B cell (primary cell): ENCODE data around the gene PRKN. TPM values are rescaled to one million over a fixed set of nuclear protein-coding genes. Genes with fewer than 3 reads are reported as not detected.

Experiments
- ATAC-seq: fragments of 200-7000 bp; cut with Tn5 transposase; one replicate; pipeline ENCODE4 v1.10.0; 2021; ENCODE audit warnings: low read depth, mild to moderate bottlenecking, moderate number of reproducible peaks, moderate library complexity
- CTCF ChIA-PET: fragments of 350-600 bp; sonication (Branson Sonifier 250); formaldehyde crosslinking; loops from one replicate; lab custom pipeline; 2021; ENCODE audit warnings: antibody characterized with exemption, inconsistent platforms; lab: Charles Lee
- POLR2A ChIA-PET: fragments of 350-600 bp; sonication (Branson Sonifier 250); formaldehyde crosslinking; loops from one replicate; lab custom pipeline; 2021; ENCODE audit warnings: antibody characterized with exemption; lab: Charles Lee
- DNase-seq: peaks from one replicate; pipeline ENCODE4 v3.0.0; 2013
- H2AFZ ChIP-seq: 2 replicates; pipeline ENCODE4 v1.6.1; 2012; ENCODE audit warnings: mild to moderate bottlenecking, low read depth, low read length; ENCODE audit not compliant: insufficient read depth, poor library complexity, severe bottlenecking
- H3K27ac ChIP-seq, 2 donors: 1 replicate in 1 of 2; 2 replicates in 1 of 2; pipeline ENCODE4 v1.5.1; 2012 to 2013; ENCODE audit warnings: low read length in 2 of 2, mild to moderate bottlenecking in 2 of 2, moderate library complexity in 1 of 2
- H3K27me3 ChIP-seq, 4 experiments: fragments of 200-600 bp in 1 of 4; sonication (generic) in 1 of 4; replicated peaks in 1 of 4; 1 replicate in 2 of 4; 2 replicates in 2 of 4; pipeline versions ENCODE4 v1.6.1 to v1.7.0; 2013 to 2016; ENCODE audit warnings: low read length in 3 of 4, mild to moderate bottlenecking in 2 of 4, mixed read lengths in 1 of 4, moderate library complexity in 1 of 4; ENCODE audit not compliant: insufficient read depth in 4 of 4, control insufficient read depth in 3 of 4; ENCODE audit errors: control extremely low read depth in 1 of 4
- H3K36me3 ChIP-seq, 2 experiments: replicated peaks in 1 of 2; 1 replicate in 1 of 2; 2 replicates in 1 of 2; pipeline versions ENCODE4 v1.6.1 to v1.7.1; 2013; ENCODE audit warnings: low read length in 1 of 2; ENCODE audit not compliant: insufficient read depth in 2 of 2, control insufficient read depth in 1 of 2; ENCODE audit errors: control extremely low read depth in 1 of 2, extremely low read depth in 1 of 2
- H3K4me1 ChIP-seq, 2 donors: fragments of 200-600 bp in 1 of 2; sonication (generic) in 1 of 2; 1 replicate in 1 of 2; 2 replicates in 1 of 2; pipeline versions ENCODE4 v1.5.1 to v1.6.1; 2013 to 2017; ENCODE audit warnings: low read length in 2 of 2; ENCODE audit not compliant: control insufficient read depth in 2 of 2, insufficient read depth in 2 of 2
- H3K4me2 ChIP-seq: replicated peaks from 2 replicates; pipeline ENCODE3; 2012; ENCODE audit warnings: mild to moderate bottlenecking, low read depth, low read length; ENCODE audit not compliant: poor library complexity, severe bottlenecking
- H3K4me3 ChIP-seq, 5 experiments: fragments of 200-600 bp in 1 of 5; sonication (generic) in 1 of 5; 1 replicate in 3 of 5; 2 replicates in 2 of 5; pipeline versions ENCODE4 v1.5.1 to v1.7.0; 2011 to 2016; ENCODE audit warnings: low read length in 4 of 5, mild to moderate bottlenecking in 4 of 5, low read depth in 2 of 5, control low read depth in 1 of 5, moderate library complexity in 1 of 5; ENCODE audit not compliant: insufficient read depth in 1 of 5; ENCODE audit errors: control extremely low read depth in 1 of 5, extremely low read depth in 1 of 5
- H3K79me2 ChIP-seq: fragments of 200-600 bp; sonication (generic); one replicate; pipeline ENCODE4 v1.6.0; 2016; ENCODE audit warnings: low read length; ENCODE audit not compliant: control insufficient read depth, insufficient read depth
- H3K9ac ChIP-seq: fragments of 200-600 bp; sonication (generic); 2 replicates; pipeline ENCODE4 v1.6.1; 2017; ENCODE audit warnings: mild to moderate bottlenecking, low read length, moderate library complexity
- H3K9me3 ChIP-seq, 3 donors: one replicate each; pipeline versions ENCODE4 v1.6.1 to v1.7.1; 2013; ENCODE audit warnings: low read length in 2 of 3; ENCODE audit not compliant: control insufficient read depth in 2 of 3, insufficient read depth in 1 of 3; ENCODE audit errors: control extremely low read depth in 1 of 3
- H4K20me1 ChIP-seq: 2 replicates; pipeline ENCODE4 v1.6.0; 2012; ENCODE audit warnings: mild to moderate bottlenecking, low read length; ENCODE audit not compliant: insufficient read depth, control insufficient read depth, poor library complexity, severe bottlenecking
- H3K27ac Mint-ChIP-seq: one replicate; pipeline ENCODE4 v1.8.0; 2021; ENCODE audit warnings: mixed read lengths
- H3K27me3 Mint-ChIP-seq: one replicate; pipeline ENCODE4 v1.8.0; 2021; ENCODE audit warnings: mixed read lengths
- H3K4me1 Mint-ChIP-seq: one replicate; pipeline ENCODE4 v1.8.0; 2021; ENCODE audit warnings: mixed read lengths
- H3K4me3 Mint-ChIP-seq: one replicate; pipeline ENCODE4 v1.8.0; 2021; ENCODE audit warnings: mixed read lengths
- H3K9me3 Mint-ChIP-seq: one replicate; pipeline ENCODE4 v1.8.0; 2022; ENCODE audit warnings: mixed read lengths; ENCODE audit not compliant: insufficient read depth
- EZH2 ChIP-seq: IDR thresholded peaks from 2 replicates; pipeline ENCODE4 v1.6.1; 2012; ENCODE audit warnings: borderline replicate concordance, low read depth, mild to moderate bottlenecking, moderate library complexity, low read length; ENCODE audit not compliant: insufficient read depth, poor library complexity, severe bottlenecking
- WGBS: methylation state at CpG from one replicate; pipeline ENCODE4 v1.1.5; 2013; ENCODE audit warnings: missing lambda C conversion rate; ENCODE audit not compliant: insufficient coverage; 5-methylcytosine and 5-hydroxymethylcytosine counted together
- intact Hi-C: fragments of 100-400 bp; cut with micrococcal nuclease; formaldehyde crosslinking; loops from one replicate; pipeline ENCODE4 v1.10.0; 2022
- polyA plus RNA-seq: library from polyadenylated mRNA; depleted of rRNA; stranded (reverse); fragments of >200 nt; gene quantifications from 2 replicates; pipeline ENCODE4 v1.2.3, GENCODE V29; 2012
- total RNA-seq, 2 donors: library from RNA; stranded (reverse); fragments of 120-200 nt in 1 of 2; gene quantifications; 1 replicate in 1 of 2; 2 replicates in 1 of 2; pipeline versions ENCODE4 v1.2.3 to v1.2.4, GENCODE V29; 2013 to 2022
- TF ChIP-seq, protein P1 (sequence below): fragments of 200-600 bp; IDR thresholded peaks from one replicate; pipeline ENCODE4 v1.8.0; 2022; ENCODE audit warnings: antibody characterized with exemption, mild to moderate bottlenecking

Gene PRKN
- total and polyA plus RNA-seq, 2 donors (not counting 1 experiment from before 2014, with no cell fraction given): 1.6 to 6.2 TPM

DNA sequence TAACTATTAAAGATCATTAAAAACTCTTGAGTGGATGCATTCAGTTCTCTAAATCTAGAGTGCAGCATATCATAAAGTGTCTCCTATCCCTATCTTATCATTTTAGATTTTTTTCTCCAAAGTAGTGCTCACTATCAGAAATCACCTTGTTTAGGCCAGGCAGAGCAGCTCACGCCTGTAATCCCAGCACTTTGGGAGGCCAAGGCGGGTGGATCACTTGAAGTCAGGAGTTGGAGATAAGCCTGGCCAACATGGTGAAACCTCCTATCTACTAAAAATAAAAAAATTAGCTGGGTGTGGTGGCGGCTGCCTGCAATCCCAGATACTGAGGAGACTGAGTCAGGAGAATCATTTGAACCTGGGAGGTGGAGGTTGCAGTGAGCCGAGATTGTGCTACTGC, 368.9 kb downstream of the PRKN start:
- Histone ChIP-seq H4K20me1 (no peaks in the 10 kb centered on the region), H3K4me3 (no peak overlapping the region), H2AFZ (no peak overlapping the region), H3K27ac (no peak overlapping the region), H3K4me1 (no peaks in the 10 kb centered on the region), H3K9me3 (no peaks in the 10 kb centered on the region), H3K27me3 (no peaks in the 10 kb centered on the region), H3K9ac (no peak overlapping the region), H3K36me3 (no peaks in the 10 kb centered on the region), H3K79me2 (no peaks in the 10 kb centered on the region), H3K4me2 (no peak overlapping the region)
- intact Hi-C loops: no loop called here
- ChIA-PET POLR2A (no interaction called here), CTCF (no interaction called here)
- Mint-ChIP-seq H3K9me3 (no peaks in the 10 kb centered on the region), H3K4me3 (no peak overlapping the region), H3K27ac (no peak overlapping the region), H3K27me3 (no peaks in the 10 kb centered on the region), H3K4me1 (no peaks in the 10 kb centered on the region)
- TF ChIP-seq, protein P1, sequence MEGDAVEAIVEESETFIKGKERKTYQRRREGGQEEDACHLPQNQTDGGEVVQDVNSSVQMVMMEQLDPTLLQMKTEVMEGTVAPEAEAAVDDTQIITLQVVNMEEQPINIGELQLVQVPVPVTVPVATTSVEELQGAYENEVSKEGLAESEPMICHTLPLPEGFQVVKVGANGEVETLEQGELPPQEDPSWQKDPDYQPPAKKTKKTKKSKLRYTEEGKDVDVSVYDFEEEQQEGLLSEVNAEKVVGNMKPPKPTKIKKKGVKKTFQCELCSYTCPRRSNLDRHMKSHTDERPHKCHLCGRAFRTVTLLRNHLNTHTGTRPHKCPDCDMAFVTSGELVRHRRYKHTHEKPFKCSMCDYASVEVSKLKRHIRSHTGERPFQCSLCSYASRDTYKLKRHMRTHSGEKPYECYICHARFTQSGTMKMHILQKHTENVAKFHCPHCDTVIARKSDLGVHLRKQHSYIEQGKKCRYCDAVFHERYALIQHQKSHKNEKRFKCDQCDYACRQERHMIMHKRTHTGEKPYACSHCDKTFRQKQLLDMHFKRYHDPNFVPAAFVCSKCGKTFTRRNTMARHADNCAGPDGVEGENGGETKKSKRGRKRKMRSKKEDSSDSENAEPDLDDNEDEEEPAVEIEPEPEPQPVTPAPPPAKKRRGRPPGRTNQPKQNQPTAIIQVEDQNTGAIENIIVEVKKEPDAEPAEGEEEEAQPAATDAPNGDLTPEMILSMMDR: no peak
- TF ChIP-seq EZH2: no peak
- ATAC-seq (no peak), DNase-seq (no peak)
- no CpG with 5 or more reads among the region's 4 CpGs for WGBS

DNA sequence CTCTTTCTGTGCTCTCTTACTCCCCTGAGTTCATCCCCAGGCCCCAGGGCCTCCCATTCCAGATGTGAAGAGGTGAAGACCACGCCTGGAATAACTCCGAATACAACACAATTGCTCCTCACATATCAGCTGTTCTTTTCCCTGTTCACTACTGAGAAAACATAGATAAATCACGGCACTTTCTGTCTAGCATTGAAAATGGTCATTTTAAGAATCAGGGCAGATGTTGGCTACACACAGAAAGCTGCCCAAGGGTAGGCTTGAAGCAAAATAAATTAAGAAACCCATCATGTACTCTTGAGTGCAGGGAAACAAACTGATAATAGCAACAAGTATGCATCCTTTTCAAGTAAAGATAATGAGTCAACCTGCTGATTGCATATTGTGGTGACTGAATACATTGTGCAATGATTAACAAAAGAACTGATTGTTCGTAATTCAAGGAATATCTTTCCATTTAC, 382.5 kb downstream of the PRKN start:
- Histone ChIP-seq H3K9me3 (no peaks in the 10 kb centered on the region), H3K27ac (no peak overlapping the region), H3K4me2 (no peak overlapping the region), H3K79me2 (no peaks in the 10 kb centered on the region), H3K4me1 (no peaks in the 10 kb centered on the region), H4K20me1 (no peaks in the 10 kb centered on the region), H3K9ac (no peak overlapping the region), H3K36me3 (no peaks in the 10 kb centered on the region), H2AFZ (no peak overlapping the region), H3K27me3 (no peaks in the 10 kb centered on the region), H3K4me3 (no peak overlapping the region)
- DNase-seq (no peak), ATAC-seq (no peak)
- WGBS: 79% methylated on average over 3 of the region's 4 CpGs
- Mint-ChIP-seq H3K9me3 (peaks cover 12% of the 10 kb centered on the region), H3K27ac (no peak overlapping the region), H3K27me3 (no peaks in the 10 kb centered on the region), H3K4me1 (no peaks in the 10 kb centered on the region), H3K4me3 (no peak overlapping the region)
- TF ChIP-seq EZH2: no peak
- TF ChIP-seq, protein P1: no peak
- ChIA-PET POLR2A (no interaction called here), CTCF (no interaction called here)
- intact Hi-C loops: no loop called here
